ENCODE measurements around the gene ZNF80. TPM values are rescaled to one million over a fixed set of nuclear protein-coding genes. Genes with fewer than 3 reads are reported as not detected.

The ZNF80 gene
- total and polyA plus RNA-seq, 12 donors = 0.03 TPM; not detected in 11

- no peaks in the 10 kb centered on the region for H3K36me3 ChIP-seq (replicated peaks in 1 of 2)
- H3K9me3 ChIP-seq (replicated peaks in 1 of 3) = no peaks in the 10 kb centered on the region
- H3K27me3 ChIP-seq = no peaks in the 10 kb centered on the region
- WGBS, 4 donors = 75 to 82% (median 77%) methylated on average over 3 of the region's 3 CpGs
- no peak overlapping the region for H3K27ac ChIP-seq
- no peak for DNase-seq
- no peaks in the 10 kb centered on the region for H3K4me1 ChIP-seq (replicated peaks in 1 of 2)
- no peak overlapping the region for H3K4me3 ChIP-seq
- intact Hi-C loops (cut with DNase I) = no loop called here
- TF ChIP-seq CTCF (IDR thresholded peaks at IDR 0.05) (no peak), POLR2A (IDR thresholded peaks at IDR 0.05) (no peak)
These were observed 1.9 kb downstream of the ZNF80 start for GRCh38 chr3:114235431-114235830.

- Histone ChIP-seq H3K9me3 (replicated peaks in 1 of 3) (no peaks in the 10 kb centered on the region), H3K4me1 (replicated peaks in 1 of 2) (no peaks in the 10 kb centered on the region), H3K27ac (no peak overlapping the region), H3K4me3 (no peak overlapping the region), H3K27me3 (no peaks in the 10 kb centered on the region), H3K36me3 (replicated peaks in 1 of 2) (no peaks in the 10 kb centered on the region)
- intact Hi-C loops (cut with DNase I) = no loop called here
- 69 to 84% (median 79%) methylated on average over 3 of the region's 3 CpGs for WGBS, 4 donors
- TF ChIP-seq POLR2A (IDR thresholded peaks at IDR 0.05) (no peak), CTCF (IDR thresholded peaks at IDR 0.05) (no peak)
- no peak for DNase-seq
These were observed 2.6 kb downstream of the ZNF80 start for GRCh38 chr3:114234745-114235144.

- Histone ChIP-seq H3K4me3 (no peak overlapping the region), H3K9me3 (replicated peaks in 1 of 3) (no peaks in the 10 kb centered on the region), H3K4me1 (replicated peaks in 1 of 2) (no peaks in the 10 kb centered on the region), H3K36me3 (replicated peaks in 1 of 2) (no peaks in the 10 kb centered on the region), H3K27me3 (no peaks in the 10 kb centered on the region), H3K27ac (no peak overlapping the region)
- intact Hi-C loops (cut with DNase I) = no loop called here
- TF ChIP-seq POLR2A (IDR thresholded peaks at IDR 0.05) (no peak), CTCF (IDR thresholded peaks at IDR 0.05) (no peak)
- no peak for DNase-seq
- whole genome bisulfite sequencing, 4 donors = 68 to 90% (median 76%) methylated on average over 1 to 3 of the region's 3 CpGs
These were observed 5.8 kb downstream of the ZNF80 start for GRCh38 chr3:114231616-114232015.

GRCh38 chr3:114227076-114227475 lies 10.3 kb downstream of the ZNF80 start:
- no peak overlapping the region for H3K4me3 ChIP-seq
- no peak for TF ChIP-seq CTCF (IDR thresholded peaks at IDR 0.05)
- no peak for TF ChIP-seq POLR2A (IDR thresholded peaks at IDR 0.05)
- H3K4me1 ChIP-seq (replicated peaks in 1 of 2) = no peaks in the 10 kb centered on the region
- H3K27ac ChIP-seq = no peak overlapping the region
- intact Hi-C loops (cut with DNase I) = no loop called here
- DNase-seq = no peak
- H3K27me3 ChIP-seq = no peaks in the 10 kb centered on the region
- no peaks in the 10 kb centered on the region for H3K36me3 ChIP-seq (replicated peaks in 1 of 2)
- 79 to 100% (median 96%) methylated on average over 1 of the region's 1 CpG for WGBS, 4 donors
- H3K9me3 ChIP-seq (replicated peaks in 1 of 3) = peaks cover 0 to 10% (median 0%) of the 10 kb centered on the region in 3 donors

Measured in adrenal gland (tissue), 12 donors.